ENCODE results near the gene SYNM. TPM values are rescaled to one million over a fixed set of nuclear protein-coding genes. Genes with fewer than 3 reads are reported as not detected.

Gene SYNM, protein sequence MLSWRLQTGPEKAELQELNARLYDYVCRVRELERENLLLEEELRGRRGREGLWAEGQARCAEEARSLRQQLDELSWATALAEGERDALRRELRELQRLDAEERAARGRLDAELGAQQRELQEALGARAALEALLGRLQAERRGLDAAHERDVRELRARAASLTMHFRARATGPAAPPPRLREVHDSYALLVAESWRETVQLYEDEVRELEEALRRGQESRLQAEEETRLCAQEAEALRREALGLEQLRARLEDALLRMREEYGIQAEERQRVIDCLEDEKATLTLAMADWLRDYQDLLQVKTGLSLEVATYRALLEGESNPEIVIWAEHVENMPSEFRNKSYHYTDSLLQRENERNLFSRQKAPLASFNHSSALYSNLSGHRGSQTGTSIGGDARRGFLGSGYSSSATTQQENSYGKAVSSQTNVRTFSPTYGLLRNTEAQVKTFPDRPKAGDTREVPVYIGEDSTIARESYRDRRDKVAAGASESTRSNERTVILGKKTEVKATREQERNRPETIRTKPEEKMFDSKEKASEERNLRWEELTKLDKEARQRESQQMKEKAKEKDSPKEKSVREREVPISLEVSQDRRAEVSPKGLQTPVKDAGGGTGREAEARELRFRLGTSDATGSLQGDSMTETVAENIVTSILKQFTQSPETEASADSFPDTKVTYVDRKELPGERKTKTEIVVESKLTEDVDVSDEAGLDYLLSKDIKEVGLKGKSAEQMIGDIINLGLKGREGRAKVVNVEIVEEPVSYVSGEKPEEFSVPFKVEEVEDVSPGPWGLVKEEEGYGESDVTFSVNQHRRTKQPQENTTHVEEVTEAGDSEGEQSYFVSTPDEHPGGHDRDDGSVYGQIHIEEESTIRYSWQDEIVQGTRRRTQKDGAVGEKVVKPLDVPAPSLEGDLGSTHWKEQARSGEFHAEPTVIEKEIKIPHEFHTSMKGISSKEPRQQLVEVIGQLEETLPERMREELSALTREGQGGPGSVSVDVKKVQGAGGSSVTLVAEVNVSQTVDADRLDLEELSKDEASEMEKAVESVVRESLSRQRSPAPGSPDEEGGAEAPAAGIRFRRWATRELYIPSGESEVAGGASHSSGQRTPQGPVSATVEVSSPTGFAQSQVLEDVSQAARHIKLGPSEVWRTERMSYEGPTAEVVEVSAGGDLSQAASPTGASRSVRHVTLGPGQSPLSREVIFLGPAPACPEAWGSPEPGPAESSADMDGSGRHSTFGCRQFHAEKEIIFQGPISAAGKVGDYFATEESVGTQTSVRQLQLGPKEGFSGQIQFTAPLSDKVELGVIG (N-terminal part only)
- total RNA-seq (2014; rRNA removed; shearing (Covaris generic)) (2.9 and 3.5 TPM in 2 replicates), polyA plus RNA-seq (2016; fragmentation: Nextera tagmentation; extraction: Ambion mirVana) (0.73 and 0.74 TPM in 2 replicates)
- long read RNA-seq, result 0 reads

DNA sequence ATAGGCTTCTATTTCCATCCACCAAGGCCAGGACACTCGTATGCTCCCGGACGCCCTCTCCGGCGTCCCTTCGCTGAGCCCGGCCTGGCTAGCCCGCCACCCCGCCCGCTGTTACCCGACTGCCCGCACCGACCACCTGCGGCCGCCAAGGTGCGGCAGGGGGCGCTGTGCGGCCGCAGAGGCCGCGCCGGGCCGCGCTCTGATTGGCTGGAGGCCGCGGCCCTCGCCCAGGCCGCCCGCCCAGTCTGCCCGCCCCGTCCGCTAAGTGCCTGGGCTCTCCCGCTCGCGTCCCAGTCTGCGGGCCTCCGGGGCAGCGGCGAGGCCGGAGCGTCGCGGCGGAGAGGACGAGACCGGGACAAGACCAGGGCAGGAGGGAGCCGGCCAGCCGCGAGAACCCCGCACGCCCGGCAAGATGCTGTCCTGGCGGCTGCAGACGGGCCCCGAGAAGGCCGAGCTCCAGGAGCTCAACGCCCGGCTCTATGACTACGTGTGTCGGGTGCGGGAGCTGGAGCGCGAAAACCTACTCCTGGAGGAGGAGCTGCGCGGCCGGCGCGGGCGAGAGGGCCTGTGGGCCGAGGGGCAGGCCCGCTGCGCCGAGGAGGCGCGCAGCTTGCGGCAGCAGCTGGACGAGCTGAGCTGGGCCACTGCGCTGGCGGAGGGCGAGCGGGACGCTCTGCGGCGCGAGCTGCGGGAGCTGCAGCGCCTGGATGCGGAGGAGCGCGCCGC, at the start of gene SYNM:
Gene SYNM, plus strand, starts transcription at position 293 of the 726 bp plus-strand sequence. Its CDS starts 120 bp downstream, at position 413.
- H3K4me3 Mint-ChIP-seq, result peak within 1 kb of the TSS; percentile 63
- Histone ChIP-seq H3K4me3 (peak within 1 kb of the TSS; percentile 55), H3K4me1 (ENCODE audit: insufficient read depth) (no peaks in the 10 kb centered on the region), H2AFZ (peak within 1 kb of the TSS; percentile 91), H3K27me3 (ENCODE audit: insufficient read depth) (peaks cover 50% of the 10 kb centered on the region), H3K9me2 (ENCODE audit: insufficient read depth) (no peaks in the 10 kb centered on the region), H4K20me1 (replicated peaks; ENCODE audit: insufficient read depth) (peaks cover 5% of the 10 kb centered on the region; the same call in 1 of the 2 replicates), H3K79me2 (replicated peaks; ENCODE audit: insufficient read depth) (no peaks in the 10 kb centered on the region), H3K4me2 (peak within 1 kb of the TSS; percentile 79), H3K27ac (ENCODE audit: low read depth) (no peak within 1 kb of the TSS), H3K36me3 (ENCODE audit: insufficient read depth) (no peaks in the 10 kb centered on the region), H3F3A (replicated peaks; ENCODE audit: low read depth) (0 out of 2 replicates have a peak, but pooled peaks cover 9% of the 10 kb centered on the region)
- H3K27me3 Mint-ChIP-seq (ENCODE audit: insufficient read depth, low read depth, poor library complexity), result peaks cover 43% of the 10 kb centered on the region
- H3K9me3 Mint-ChIP-seq, result no peaks in the 10 kb centered on the region
- H3K36me3 Mint-ChIP-seq (ENCODE audit: low read depth), result no peaks in the 10 kb centered on the region
- peak; percentile 90 for DNase-seq (ENCODE audit: low spot score)
- TF ChIP-seq, protein P1, sequence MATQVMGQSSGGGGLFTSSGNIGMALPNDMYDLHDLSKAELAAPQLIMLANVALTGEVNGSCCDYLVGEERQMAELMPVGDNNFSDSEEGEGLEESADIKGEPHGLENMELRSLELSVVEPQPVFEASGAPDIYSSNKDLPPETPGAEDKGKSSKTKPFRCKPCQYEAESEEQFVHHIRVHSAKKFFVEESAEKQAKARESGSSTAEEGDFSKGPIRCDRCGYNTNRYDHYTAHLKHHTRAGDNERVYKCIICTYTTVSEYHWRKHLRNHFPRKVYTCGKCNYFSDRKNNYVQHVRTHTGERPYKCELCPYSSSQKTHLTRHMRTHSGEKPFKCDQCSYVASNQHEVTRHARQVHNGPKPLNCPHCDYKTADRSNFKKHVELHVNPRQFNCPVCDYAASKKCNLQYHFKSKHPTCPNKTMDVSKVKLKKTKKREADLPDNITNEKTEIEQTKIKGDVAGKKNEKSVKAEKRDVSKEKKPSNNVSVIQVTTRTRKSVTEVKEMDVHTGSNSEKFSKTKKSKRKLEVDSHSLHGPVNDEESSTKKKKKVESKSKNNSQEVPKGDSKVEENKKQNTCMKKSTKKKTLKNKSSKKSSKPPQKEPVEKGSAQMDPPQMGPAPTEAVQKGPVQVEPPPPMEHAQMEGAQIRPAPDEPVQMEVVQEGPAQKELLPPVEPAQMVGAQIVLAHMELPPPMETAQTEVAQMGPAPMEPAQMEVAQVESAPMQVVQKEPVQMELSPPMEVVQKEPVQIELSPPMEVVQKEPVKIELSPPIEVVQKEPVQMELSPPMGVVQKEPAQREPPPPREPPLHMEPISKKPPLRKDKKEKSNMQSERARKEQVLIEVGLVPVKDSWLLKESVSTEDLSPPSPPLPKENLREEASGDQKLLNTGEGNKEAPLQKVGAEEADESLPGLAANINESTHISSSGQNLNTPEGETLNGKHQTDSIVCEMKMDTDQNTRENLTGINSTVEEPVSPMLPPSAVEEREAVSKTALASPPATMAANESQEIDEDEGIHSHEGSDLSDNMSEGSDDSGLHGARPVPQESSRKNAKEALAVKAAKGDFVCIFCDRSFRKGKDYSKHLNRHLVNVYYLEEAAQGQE (IDR thresholded peaks at IDR 0.05; ENCODE audit: unreplicated experiment), result no peak
- TF ChIP-seq POLR2AphosphoS5 (IDR thresholded peaks at IDR 0.05; ENCODE audit: low read depth), result peak; percentile 76
- TF ChIP-seq, protein P2, sequence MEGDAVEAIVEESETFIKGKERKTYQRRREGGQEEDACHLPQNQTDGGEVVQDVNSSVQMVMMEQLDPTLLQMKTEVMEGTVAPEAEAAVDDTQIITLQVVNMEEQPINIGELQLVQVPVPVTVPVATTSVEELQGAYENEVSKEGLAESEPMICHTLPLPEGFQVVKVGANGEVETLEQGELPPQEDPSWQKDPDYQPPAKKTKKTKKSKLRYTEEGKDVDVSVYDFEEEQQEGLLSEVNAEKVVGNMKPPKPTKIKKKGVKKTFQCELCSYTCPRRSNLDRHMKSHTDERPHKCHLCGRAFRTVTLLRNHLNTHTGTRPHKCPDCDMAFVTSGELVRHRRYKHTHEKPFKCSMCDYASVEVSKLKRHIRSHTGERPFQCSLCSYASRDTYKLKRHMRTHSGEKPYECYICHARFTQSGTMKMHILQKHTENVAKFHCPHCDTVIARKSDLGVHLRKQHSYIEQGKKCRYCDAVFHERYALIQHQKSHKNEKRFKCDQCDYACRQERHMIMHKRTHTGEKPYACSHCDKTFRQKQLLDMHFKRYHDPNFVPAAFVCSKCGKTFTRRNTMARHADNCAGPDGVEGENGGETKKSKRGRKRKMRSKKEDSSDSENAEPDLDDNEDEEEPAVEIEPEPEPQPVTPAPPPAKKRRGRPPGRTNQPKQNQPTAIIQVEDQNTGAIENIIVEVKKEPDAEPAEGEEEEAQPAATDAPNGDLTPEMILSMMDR (conservative IDR thresholded peaks at IDR 0.05; ENCODE audit: low read depth in 2 of 2), result peak; percentile 64 to 79
- H3K4me1 Mint-ChIP-seq, result peaks cover 5% of the 10 kb centered on the region; the same call in 2 of the 3 replicates
- no peak within 1 kb of the TSS for H3K27ac Mint-ChIP-seq
- ATAC-seq, result peak; percentile 76
